T-helper 9 cell (primary cell): Measurements from ENCODE around the gene RTN4.

Experiments used
- DNase-seq: peaks from one replicate; pipeline ENCODE4 v3.0.0-alpha.2; 2020

The RTN4 gene

DNA sequence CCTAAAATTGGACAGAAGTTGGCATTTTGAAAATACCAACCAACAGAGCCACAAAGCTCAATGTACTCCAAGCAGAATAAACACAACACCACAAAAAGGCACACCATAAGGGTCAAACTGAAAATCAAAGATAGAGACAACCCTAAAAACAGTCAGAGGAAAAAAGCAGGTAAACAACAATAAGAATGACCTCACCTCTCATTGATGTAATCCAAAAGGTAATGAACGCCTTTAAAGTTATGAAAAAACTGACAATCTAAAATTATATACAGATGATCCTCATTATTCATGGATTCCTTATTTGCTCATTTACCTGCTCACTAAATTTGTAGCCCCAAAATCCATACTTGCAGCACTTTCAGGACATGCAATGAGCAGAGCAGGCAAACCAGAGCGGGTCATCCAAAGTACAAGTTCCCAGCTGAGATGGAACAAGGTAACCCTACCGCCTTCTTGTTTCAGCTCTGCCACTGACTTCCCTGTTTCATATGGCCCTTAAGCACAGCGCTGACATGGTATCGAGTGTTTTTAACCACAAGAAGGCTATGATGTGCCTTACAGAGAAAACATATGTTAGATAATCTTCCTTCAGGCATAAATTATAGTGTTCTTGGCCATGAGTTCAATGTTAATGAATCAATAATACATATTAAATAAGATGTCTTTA lies 17.0 kb downstream of the RTN4 start:
- DNase-seq, result no peak

- DNase-seq, result no peak
Measured at GRCh38 chr2:55031505-55031904, 18.7 kb downstream of the RTN4 start.

DNA sequence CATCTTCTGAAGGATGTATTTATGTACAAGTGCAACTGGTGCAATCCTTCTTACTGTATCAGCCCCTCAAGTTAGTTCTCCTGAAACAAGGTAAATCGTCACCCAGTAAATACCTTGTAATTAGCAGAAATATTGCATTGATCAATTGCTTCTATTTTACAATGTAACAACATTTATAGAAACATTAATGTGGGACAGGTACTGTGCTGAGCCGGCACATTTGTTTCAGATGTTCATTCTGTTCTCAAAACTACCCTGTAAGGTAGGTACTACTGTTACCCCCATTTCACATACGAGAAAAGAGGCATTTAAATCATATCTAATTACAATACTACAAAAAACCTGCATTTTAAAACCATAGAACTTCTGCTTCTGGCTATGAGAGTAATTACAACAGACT lies 19.5 kb downstream of the RTN4 start:
- DNase-seq, result no peak

DNA sequence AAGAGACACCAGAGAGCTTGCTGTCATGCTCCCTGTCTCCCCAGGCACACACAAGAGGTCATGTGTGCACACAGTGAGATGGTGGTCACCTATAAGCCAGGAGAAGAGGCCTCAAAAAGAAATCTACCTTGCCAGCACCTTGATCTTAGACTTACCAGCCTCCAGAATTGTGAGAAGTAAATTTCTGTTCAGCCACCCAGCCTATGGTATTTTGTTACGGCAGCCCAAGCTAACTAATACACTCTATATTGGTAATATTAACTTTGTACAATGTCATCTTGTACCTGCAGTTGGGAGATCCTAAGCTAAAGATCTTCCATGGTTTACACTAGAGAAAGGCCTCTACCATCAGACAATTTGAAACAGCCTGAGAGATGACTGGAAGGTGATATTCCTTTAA lies 21.2 kb downstream of the RTN4 start:
- DNase-seq, result no peak

- no peak for DNase-seq
Measured at GRCh38 chr2:55027226-55027625, 23.0 kb downstream of the RTN4 start.

DNA sequence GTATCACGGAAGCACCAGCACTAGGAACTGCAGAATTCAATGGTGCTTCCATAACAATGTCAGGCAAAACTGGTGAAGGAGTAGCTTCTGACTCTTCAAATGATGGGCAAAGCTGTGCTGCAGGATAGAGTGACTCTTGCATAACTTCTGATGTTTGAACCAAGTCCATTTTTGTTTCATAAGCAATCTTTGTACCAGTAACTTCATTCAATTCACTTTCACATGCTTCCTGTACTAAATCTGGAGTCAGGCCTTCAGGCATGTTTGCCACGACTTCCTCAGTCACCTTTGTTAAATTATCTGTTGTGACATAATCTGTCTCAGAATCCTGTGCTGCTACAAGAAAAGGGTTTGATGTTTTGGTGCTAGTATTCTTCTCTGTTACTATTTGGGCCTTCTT lies 24.0 kb downstream of the RTN4 start:
- no peak for DNase-seq

- no peak for DNase-seq
Measured at GRCh38 chr2:55025627-55026026, 24.6 kb downstream of the RTN4 start.

- no peak for DNase-seq
Measured at GRCh38 chr2:55025082-55025481, 25.2 kb downstream of the RTN4 start.

DNA sequence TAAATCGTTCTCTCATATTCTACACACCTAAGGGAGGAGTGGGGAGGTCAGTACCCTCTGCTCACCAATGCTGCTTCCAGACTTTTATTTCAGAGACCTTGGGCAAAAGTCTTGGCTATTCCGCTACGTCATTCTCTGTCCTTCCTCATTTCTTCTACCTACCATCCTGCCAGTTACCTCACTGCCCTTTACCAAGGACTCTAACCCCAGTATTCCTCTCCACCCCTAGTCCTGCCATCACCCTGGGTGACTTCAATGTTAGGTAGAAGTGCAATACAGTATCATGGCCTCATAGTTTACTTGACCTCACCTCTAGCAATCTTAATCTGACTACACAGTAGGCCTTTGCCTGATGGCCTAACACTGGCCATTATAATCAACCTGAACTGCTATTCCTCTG lies 27.8 kb downstream of the RTN4 start:
- DNase-seq, result no peak

GRCh38 chr2:55019526-55020258 lies 30.6 kb downstream of the RTN4 start:
- DNase-seq, result no peak

- DNase-seq, result no peak
Measured at GRCh38 chr2:55018619-55019018, 31.6 kb downstream of the RTN4 start.

- no peak for DNase-seq
Measured at GRCh38 chr2:55017880-55018279, 32.4 kb downstream of the RTN4 start.

- DNase-seq, result no peak
Measured at GRCh38 chr2:55017428-55017827, 32.8 kb downstream of the RTN4 start.

DNA sequence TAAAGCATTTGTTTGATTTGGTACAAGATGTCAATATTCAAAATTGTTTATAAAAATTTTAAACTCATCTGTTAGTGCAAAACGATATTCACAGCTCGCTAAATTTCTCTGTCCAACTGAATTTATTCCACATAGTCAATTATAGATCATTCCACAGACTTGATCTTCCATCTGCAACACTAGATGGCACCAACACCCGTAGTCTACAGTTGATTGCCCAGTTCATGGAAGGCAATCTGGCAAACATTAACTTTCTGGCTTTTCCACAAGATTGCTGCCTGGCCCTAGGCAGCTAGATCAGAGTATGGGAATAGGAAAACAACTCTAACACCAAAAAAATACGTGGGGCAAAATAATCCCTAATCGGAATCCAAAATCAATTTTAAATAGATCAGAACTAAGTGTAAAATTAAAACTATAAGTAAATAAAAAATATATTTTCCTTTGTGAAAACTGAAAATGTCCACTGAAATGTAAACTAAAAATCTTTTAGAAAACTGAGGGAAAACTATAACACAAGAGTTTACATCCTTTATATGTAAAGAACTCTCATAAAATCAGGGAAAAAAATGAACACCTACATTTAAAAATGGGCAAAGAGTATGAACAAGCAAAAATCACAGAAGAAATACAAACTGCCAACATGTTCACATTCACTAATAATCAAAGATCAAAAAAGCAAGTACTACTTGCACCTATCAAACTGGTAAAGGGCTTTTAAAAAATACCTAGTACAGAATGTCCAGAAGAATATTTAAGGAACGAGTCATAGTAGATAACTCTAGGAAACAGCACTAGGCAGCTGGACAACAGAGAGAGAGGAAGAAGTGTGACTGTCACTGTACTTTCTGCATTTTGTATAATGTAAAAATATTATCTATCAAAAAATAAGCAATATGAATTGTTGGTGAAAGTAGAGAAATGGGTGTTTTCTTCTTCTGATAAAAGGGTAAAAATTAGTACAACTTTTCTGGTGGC lies 35.0 kb downstream of the RTN4 start:
- DNase-seq, result peak; percentile 9

DNA sequence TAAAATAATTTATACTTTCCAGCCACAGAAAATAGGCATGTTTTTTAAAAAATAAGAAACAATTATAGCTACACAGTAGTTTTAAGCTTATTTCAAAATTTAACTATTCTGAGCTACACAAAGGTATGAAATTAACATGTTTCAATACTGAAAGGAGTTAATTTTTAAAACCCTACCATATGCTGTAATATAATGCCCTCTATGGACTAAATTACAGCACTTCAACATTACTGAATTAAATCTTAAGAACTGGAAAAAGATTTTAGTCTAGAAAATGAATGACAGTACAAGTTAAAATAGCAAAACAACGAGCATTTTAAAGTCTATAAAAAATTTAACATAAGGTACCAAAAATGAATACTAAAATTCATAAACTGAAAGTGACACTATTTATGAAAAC lies 36.3 kb downstream of the RTN4 start:
- DNase-seq, result no peak

- DNase-seq, result no peak
Measured at GRCh38 chr2:55012672-55013484, 37.4 kb downstream of the RTN4 start.

GRCh38 chr2:55011831-55012671 lies 38.2 kb downstream of the RTN4 start:
- DNase-seq, result no peak

DNA sequence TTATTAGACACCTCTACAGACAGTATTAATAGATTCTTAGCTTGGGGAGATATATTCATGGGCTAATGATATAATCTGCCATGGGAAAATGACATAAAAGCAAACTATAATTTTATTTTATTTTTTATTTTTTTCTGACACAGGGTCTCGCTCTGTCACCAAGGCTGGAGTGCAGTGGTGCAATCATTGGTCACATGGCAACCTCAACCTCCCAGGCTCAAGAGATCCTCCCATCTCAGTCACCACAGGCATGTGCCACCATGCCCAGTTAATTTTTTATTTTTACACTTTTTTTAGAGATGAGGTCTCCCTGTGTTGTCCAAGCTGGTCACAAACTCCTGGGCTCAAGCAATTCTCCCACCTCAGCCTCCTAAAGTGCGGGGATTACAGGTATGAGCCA lies 39.3 kb downstream of the RTN4 start:
- no peak for DNase-seq

- peak; percentile 16 for DNase-seq
Measured at GRCh38 chr2:55010149-55010591, 40.1 kb downstream of the RTN4 start.

- DNase-seq, result no peak
Measured at GRCh38 chr2:55009277-55010060, 40.8 kb downstream of the RTN4 start.

- no peak for DNase-seq
Measured at GRCh38 chr2:55006306-55006705, 43.9 kb downstream of the RTN4 start.
